Neural cell (in vitro differentiated cells): ENCODE measurements around the gene ACBD6.

ENCODE experiments used
- CTCF ChIP-seq: fragments of 450-650 bp; IDR thresholded peaks from 2 replicates; pipeline ENCODE4 v1.5.1; 2014; ENCODE audit warnings: antibody characterized with exemption, mild to moderate bottlenecking, moderate library complexity; ENCODE audit not compliant: poor library complexity, severe bottlenecking
- EP300 ChIP-seq: fragments of 450-650 bp; conservative IDR thresholded peaks from 2 replicates; pipeline ENCODE4 v1.6.1; 2014; ENCODE audit warnings: antibody characterized with exemption, mild to moderate bottlenecking, moderate library complexity; ENCODE audit not compliant: poor library complexity, severe bottlenecking
- EZH2 ChIP-seq: fragments of 200-600, 300-800 bp; shearing (Covaris generic), sonication (generic); IDR thresholded peaks from 2 replicates; pipeline ENCODE4 v1.6.1; 2014; ENCODE audit warnings: antibody characterized with exemption, low read length, borderline replicate concordance, mild to moderate bottlenecking; ENCODE audit not compliant: insufficient read depth, poor library complexity, severe bottlenecking
- MXI1 ChIP-seq: fragments of 450-650 bp; conservative IDR thresholded peaks from 2 replicates; pipeline ENCODE4 v1.6.1; 2014; ENCODE audit warnings: antibody characterized with exemption, mild to moderate bottlenecking; ENCODE audit not compliant: poor library complexity, severe bottlenecking
- POLR2AphosphoS5 ChIP-seq: IDR thresholded peaks from 2 replicates; pipeline ENCODE4 v1.6.1; 2012
- RAD21 ChIP-seq: fragments of 450-650 bp; conservative IDR thresholded peaks from 2 replicates; pipeline ENCODE4 v1.6.1; 2014; ENCODE audit warnings: antibody characterized with exemption, mild to moderate bottlenecking, moderate library complexity
- SMC3 ChIP-seq: fragments of 450-650 bp; conservative IDR thresholded peaks from 2 replicates; pipeline ENCODE4 v1.6.1; 2014; ENCODE audit warnings: antibody characterized with exemption, mild to moderate bottlenecking, moderate library complexity; ENCODE audit not compliant: poor library complexity
- TAF1 ChIP-seq: IDR thresholded peaks from 2 replicates; pipeline ENCODE4 v1.6.1; 2012; ENCODE audit warnings: low read depth
- TF ChIP-seq, protein P1 (sequence below): IDR thresholded peaks from 2 replicates; pipeline ENCODE4 v1.6.1; 2012; ENCODE audit warnings: borderline replicate concordance

DNA sequence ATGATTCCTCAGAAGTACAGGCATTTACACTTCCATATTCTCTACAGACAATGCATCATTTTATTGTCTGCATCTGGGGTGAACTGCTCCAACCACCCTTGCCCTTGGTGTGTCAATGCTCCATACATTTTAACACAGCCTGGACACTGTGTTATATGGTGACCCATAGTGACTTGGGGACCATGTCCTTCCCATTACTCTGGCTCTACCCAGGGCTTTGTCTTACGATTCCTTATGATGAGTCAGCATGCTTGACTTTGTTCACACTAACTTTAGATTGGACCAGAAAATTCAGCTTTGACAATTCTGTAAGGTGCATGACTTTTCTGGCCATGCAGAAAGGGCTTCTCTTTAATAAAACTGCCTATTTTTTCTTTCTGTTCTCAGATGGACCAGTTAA is 49.6 kb upstream of the ACBD6 start:
- TF ChIP-seq CTCF = no peak
- no peak for TF ChIP-seq MXI1
- no peak for TF ChIP-seq EZH2
- TF ChIP-seq, protein P1, sequence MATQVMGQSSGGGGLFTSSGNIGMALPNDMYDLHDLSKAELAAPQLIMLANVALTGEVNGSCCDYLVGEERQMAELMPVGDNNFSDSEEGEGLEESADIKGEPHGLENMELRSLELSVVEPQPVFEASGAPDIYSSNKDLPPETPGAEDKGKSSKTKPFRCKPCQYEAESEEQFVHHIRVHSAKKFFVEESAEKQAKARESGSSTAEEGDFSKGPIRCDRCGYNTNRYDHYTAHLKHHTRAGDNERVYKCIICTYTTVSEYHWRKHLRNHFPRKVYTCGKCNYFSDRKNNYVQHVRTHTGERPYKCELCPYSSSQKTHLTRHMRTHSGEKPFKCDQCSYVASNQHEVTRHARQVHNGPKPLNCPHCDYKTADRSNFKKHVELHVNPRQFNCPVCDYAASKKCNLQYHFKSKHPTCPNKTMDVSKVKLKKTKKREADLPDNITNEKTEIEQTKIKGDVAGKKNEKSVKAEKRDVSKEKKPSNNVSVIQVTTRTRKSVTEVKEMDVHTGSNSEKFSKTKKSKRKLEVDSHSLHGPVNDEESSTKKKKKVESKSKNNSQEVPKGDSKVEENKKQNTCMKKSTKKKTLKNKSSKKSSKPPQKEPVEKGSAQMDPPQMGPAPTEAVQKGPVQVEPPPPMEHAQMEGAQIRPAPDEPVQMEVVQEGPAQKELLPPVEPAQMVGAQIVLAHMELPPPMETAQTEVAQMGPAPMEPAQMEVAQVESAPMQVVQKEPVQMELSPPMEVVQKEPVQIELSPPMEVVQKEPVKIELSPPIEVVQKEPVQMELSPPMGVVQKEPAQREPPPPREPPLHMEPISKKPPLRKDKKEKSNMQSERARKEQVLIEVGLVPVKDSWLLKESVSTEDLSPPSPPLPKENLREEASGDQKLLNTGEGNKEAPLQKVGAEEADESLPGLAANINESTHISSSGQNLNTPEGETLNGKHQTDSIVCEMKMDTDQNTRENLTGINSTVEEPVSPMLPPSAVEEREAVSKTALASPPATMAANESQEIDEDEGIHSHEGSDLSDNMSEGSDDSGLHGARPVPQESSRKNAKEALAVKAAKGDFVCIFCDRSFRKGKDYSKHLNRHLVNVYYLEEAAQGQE = no peak
- TF ChIP-seq RAD21 = no peak
- no peak for TF ChIP-seq EP300
- TF ChIP-seq SMC3 = no peak
- no peak for TF ChIP-seq POLR2AphosphoS5
- no peak for TF ChIP-seq TAF1
